Spleen (tissue), 11 donors: ENCODE results near the gene ATAD1. TPM values are rescaled to one million over a fixed set of nuclear protein-coding genes. Genes with fewer than 3 reads are reported as not detected.

Experiments
- DNase-seq: peaks from one replicate; pipeline ENCODE4 v3.0.0-alpha.2; 2020
- H3K27ac ChIP-seq, 8 donors: fragments of 200-600 bp; sonication (generic) in 7 of 8; 1 replicate in 4 of 8; 2 replicates in 4 of 8; pipeline versions ENCODE4 v1.5.0 to v1.8.0; 2016 to 2021; ENCODE audit warnings: inconsistent platforms in 4 of 8, mild to moderate bottlenecking in 4 of 8, moderate library complexity in 1 of 8
- H3K27me3 ChIP-seq, 7 donors: fragments of 200-600 bp; sonication (generic) in 6 of 7; replicated peaks in 1 of 7; 1 replicate in 4 of 7; 2 replicates in 3 of 7; pipeline versions ENCODE4 v1.5.0 to v1.8.0; 2016 to 2021; ENCODE audit warnings: inconsistent platforms in 3 of 7, mild to moderate bottlenecking in 1 of 7
- H3K36me3 ChIP-seq, 6 donors: fragments of 200-600 bp; sonication (generic) in 5 of 6; 1 replicate in 4 of 6; 2 replicates in 2 of 6; pipeline versions ENCODE4 v1.5.0 to v1.8.0; 2016 to 2021; ENCODE audit warnings: inconsistent platforms in 2 of 6
- H3K4me1 ChIP-seq, 6 donors: fragments of 200-600 bp; sonication (generic) in 5 of 6; 1 replicate in 3 of 6; 2 replicates in 3 of 6; pipeline versions ENCODE4 v1.5.0 to v1.8.0; 2016 to 2021; ENCODE audit warnings: inconsistent platforms in 3 of 6
- H3K4me3 ChIP-seq, 8 donors: fragments of 200-600 bp; sonication (generic) in 7 of 8; 1 replicate in 4 of 8; 2 replicates in 4 of 8; pipeline versions ENCODE4 v1.5.0 to v1.8.0; 2016 to 2021; ENCODE audit warnings: inconsistent platforms in 4 of 8, mild to moderate bottlenecking in 4 of 8, moderate library complexity in 2 of 8
- H3K9me3 ChIP-seq, 8 donors: fragments of 200-600 bp; sonication (generic) in 7 of 8; 1 replicate in 4 of 8; 2 replicates in 4 of 8; pipeline versions ENCODE4 v1.5.0 to v1.8.0; 2016 to 2021; ENCODE audit warnings: inconsistent platforms in 4 of 8
- CTCF ChIP-seq, 11 experiments: fragments of 200-600 bp in 7 of 11; fragments of 450-650 bp in 4 of 11; sonication (generic) in 4 of 11; IDR thresholded peaks in 8 of 11; conservative IDR thresholded peaks in 3 of 11; 1 replicate in 7 of 11; 2 replicates in 4 of 11; pipeline versions ENCODE4 v1.4.0 to v1.8.0; 2016 to 2021; ENCODE audit warnings: antibody characterized with exemption in 11 of 11, inconsistent platforms in 4 of 11, mild to moderate bottlenecking in 1 of 11
- POLR2A ChIP-seq, 3 donors: fragments of 450-650 bp; IDR thresholded peaks; one replicate each; pipeline ENCODE4 v1.5.1; 2017; ENCODE audit warnings: antibody characterized with exemption in 3 of 3, mild to moderate bottlenecking in 1 of 3
- POLR2AphosphoS5 ChIP-seq, 3 donors: sonication (generic); formaldehyde crosslinking; IDR thresholded peaks; one replicate each; pipeline ENCODE4 v1.5.1; 2017; ENCODE audit warnings: antibody characterized with exemption in 3 of 3
- WGBS, 5 donors: extraction: QIAGEN DNeasy Blood & Tissue Kit in 3 of 5; methylation state at CpG; one replicate each; pipeline versions ENCODE4 v1.1.5 to v1.1.7; 2013 to 2018; 5-methylcytosine and 5-hydroxymethylcytosine counted together
- intact Hi-C: fragments of 100-400 bp; cut with DNase I; formaldehyde crosslinking; loops from one replicate; pipeline ENCODE4 v1.15.0; 2023; ENCODE audit warnings: low total_unique reads
- polyA plus RNA-seq, 3 donors: library from polyadenylated mRNA; stranded (reverse); fragments of 200-250 nt; gene quantifications; one replicate each; pipeline ENCODE4 v1.2.1, GENCODE V29; 2013
- total RNA-seq, 7 donors: library from RNA; depleted of rRNA in 3 of 7; stranded (reverse); fragments of >200 nt in 3 of 7; fragmentation: NEBNext Ultra II Directional in 4 of 7; extraction: Animal tissue kit (Norgen Biotek cat#: 25700) in 4 of 7; gene quantifications; one replicate each; pipeline versions ENCODE4 v1.1.0 to v1.2.1, GENCODE V29; 2016 to 2021
- donor health status: healthy with polysubstance abuse.
- donor health status: DM: no; HTN: no; CAD: no; lungs with moderate emphysema.
- donor health status: DM: no; HTN: no; CAD: no.
- donor health status: Bipolar disorder and iron deficiency.
- donor health status: healthy.
- donor health status: DM: no; HTN: no; CAD: no.
- donor health status: DM: yes; HTN: yes; CAD: no.

ATAD1 gene
- total and polyA plus RNA-seq, 10 donors, result 8.7 to 49.4 (median 32.3) TPM

- H3K27ac ChIP-seq, result no peak overlapping the region
- intact Hi-C loops, result loop anchor here (10.0 kb wide), 2 partner anchors 75 to 195 kb away; partner anchors contain the start of gene PAPSS2
- no peak for DNase-seq
- no peak for TF ChIP-seq POLR2A (IDR thresholded peaks at IDR 0.05)
- no peak for TF ChIP-seq POLR2AphosphoS5 (IDR thresholded peaks at IDR 0.05)
- no peak for TF ChIP-seq CTCF (IDR thresholded peaks at IDR 0.05 in 8 of 11, conservative IDR thresholded peaks at IDR 0.05 in 3 of 11)
- no peaks in the 10 kb centered on the region for H3K27me3 ChIP-seq
- no peaks in the 10 kb centered on the region for H3K9me3 ChIP-seq
- no peak overlapping the region for H3K4me3 ChIP-seq
- peaks cover 0 to 11% (median 4%) of the 10 kb centered on the region in 6 donors for H3K4me1 ChIP-seq
- WGBS, 5 donors, result 81 to 89% (median 87%) methylated on average over 6 of the region's 6 CpGs
- no peaks in the 10 kb centered on the region for H3K36me3 ChIP-seq
Observed at GRCh38 chr10:87729940-87730339, 88.1 kb downstream of the ATAD1 start.

DNA sequence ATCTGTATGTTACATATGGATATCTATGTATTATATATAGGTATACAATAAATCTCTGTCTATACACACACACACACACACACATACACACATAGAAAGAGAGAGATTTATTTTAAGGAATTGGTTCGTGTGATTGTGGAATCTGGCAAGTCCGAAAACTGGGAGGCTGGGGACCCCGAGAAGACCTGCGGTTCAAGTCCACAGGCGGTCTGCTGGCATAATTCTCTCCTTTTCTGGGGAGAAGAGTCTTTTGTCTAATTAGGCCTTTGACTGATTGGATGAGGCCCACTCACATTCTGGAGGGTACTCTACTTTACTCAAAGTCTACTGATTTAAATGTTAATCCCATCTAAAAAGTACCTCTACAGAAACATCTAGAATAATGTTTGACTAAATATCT lies 93.2 kb downstream of the ATAD1 start:
- H3K27me3 ChIP-seq, result no peaks in the 10 kb centered on the region
- no peak for DNase-seq
- H3K4me1 ChIP-seq, result no peaks in the 10 kb centered on the region
- no peak overlapping the region for H3K27ac ChIP-seq
- H3K9me3 ChIP-seq, result no peaks in the 10 kb centered on the region
- H3K36me3 ChIP-seq, result no peaks in the 10 kb centered on the region
- 90 to 98% (median 93%) methylated on average over 5 of the region's 5 CpGs for WGBS, 5 donors
- intact Hi-C loops, result no loop called here
- no peak for TF ChIP-seq CTCF (IDR thresholded peaks at IDR 0.05 in 8 of 11, conservative IDR thresholded peaks at IDR 0.05 in 3 of 11)
- no peak for TF ChIP-seq POLR2A (IDR thresholded peaks at IDR 0.05)
- TF ChIP-seq POLR2AphosphoS5 (IDR thresholded peaks at IDR 0.05), result no peak
- no peak overlapping the region for H3K4me3 ChIP-seq

- Histone ChIP-seq H3K4me1 (no peaks in the 10 kb centered on the region), H3K36me3 (no peaks in the 10 kb centered on the region), H3K4me3 (no peak overlapping the region), H3K27ac (no peak overlapping the region), H3K9me3 (no peaks in the 10 kb centered on the region), H3K27me3 (no peaks in the 10 kb centered on the region)
- intact Hi-C loops, result no loop called here
- TF ChIP-seq POLR2AphosphoS5 (IDR thresholded peaks at IDR 0.05) (no peak), CTCF (IDR thresholded peaks at IDR 0.05 in 8 of 11, conservative IDR thresholded peaks at IDR 0.05 in 3 of 11) (no peak), POLR2A (IDR thresholded peaks at IDR 0.05) (no peak)
- WGBS, 5 donors, result 51 to 67% (median 64%) methylated on average over 6 of the region's 6 CpGs
- DNase-seq, result no peak
Observed at GRCh38 chr10:87723500-87723899, 94.5 kb downstream of the ATAD1 start.

DNA sequence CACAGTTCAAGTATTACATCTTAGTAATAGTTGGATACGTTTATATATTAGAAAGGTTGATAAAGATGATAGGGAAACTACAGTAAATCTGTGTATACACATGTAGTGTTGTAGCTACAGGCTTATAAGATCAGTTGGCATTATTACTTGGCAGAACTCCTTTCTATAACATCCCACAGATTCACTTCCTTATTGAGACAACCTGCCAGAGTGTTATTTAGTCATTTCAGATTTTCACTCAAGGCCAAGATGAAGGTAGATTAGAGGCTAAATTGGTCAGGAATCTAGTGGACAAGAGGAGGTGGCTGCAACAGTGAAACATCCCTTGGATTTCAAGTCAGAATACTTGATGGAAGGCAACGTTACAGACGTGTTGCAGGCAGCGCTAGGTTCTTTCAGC lies 95.3 kb downstream of the ATAD1 start:
- no peak overlapping the region for H3K27ac ChIP-seq
- H3K4me1 ChIP-seq, result no peaks in the 10 kb centered on the region
- H3K27me3 ChIP-seq, result no peaks in the 10 kb centered on the region
- no peaks in the 10 kb centered on the region for H3K36me3 ChIP-seq
- H3K4me3 ChIP-seq, result no peak overlapping the region
- 70 to 80% (median 76%) methylated on average over 4 of the region's 4 CpGs for WGBS, 5 donors
- no peak for DNase-seq
- intact Hi-C loops, result no loop called here
- no peaks in the 10 kb centered on the region for H3K9me3 ChIP-seq
- TF ChIP-seq CTCF (IDR thresholded peaks at IDR 0.05 in 8 of 11, conservative IDR thresholded peaks at IDR 0.05 in 3 of 11) (no peak), POLR2AphosphoS5 (IDR thresholded peaks at IDR 0.05) (no peak), POLR2A (IDR thresholded peaks at IDR 0.05) (no peak)
